EH (cell line): ENCODE measurements around the gene PALLD.

ENCODE experiments used
- DNase-seq: peaks from one replicate; pipeline ENCODE4 v3.0.0-alpha.2; 2015; ENCODE audit warnings: low read depth

Gene PALLD

GRCh38 chr4:168527560-168527959 is 30.7 kb downstream of the PALLD start:
- DNase-seq = no peak

GRCh38 chr4:168528131-168528949 is 31.5 kb downstream of the PALLD start:
- peak; percentile 86 for DNase-seq

GRCh38 chr4:168529257-168529656 is 32.4 kb downstream of the PALLD start:
- DNase-seq = no peak

GRCh38 chr4:168531305-168531704 is 34.5 kb downstream of the PALLD start:
- DNase-seq = no peak

- no peak for DNase-seq
Measured at GRCh38 chr4:168534535-168534934, 37.7 kb downstream of the PALLD start.

- DNase-seq = no peak
Measured at GRCh38 chr4:168535689-168536088, 38.8 kb downstream of the PALLD start.

GRCh38 chr4:168536448-168536847 is 39.6 kb downstream of the PALLD start:
- DNase-seq = no peak

GRCh38 chr4:168537086-168537485 is 40.2 kb downstream of the PALLD start:
- no peak for DNase-seq

GRCh38 chr4:168537571-168537970 is 40.7 kb downstream of the PALLD start:
- DNase-seq = no peak

GRCh38 chr4:168538632-168539031 is 41.8 kb downstream of the PALLD start:
- DNase-seq = no peak

GRCh38 chr4:168540086-168540485 is 43.2 kb downstream of the PALLD start:
- peak; percentile 95 for DNase-seq

- DNase-seq = no peak
Measured at GRCh38 chr4:168540503-168541265, 43.8 kb downstream of the PALLD start.

GRCh38 chr4:168541266-168541953 is 44.6 kb downstream of the PALLD start:
- peak; percentile 82 for DNase-seq

GRCh38 chr4:168549143-168549542 is 52.3 kb downstream of the PALLD start:
- no peak for DNase-seq

GRCh38 chr4:168550064-168550766 is 53.4 kb downstream of the PALLD start:
- peak; percentile 77 for DNase-seq

GRCh38 chr4:168551211-168551610 is 54.4 kb downstream of the PALLD start:
- peak; percentile 85 for DNase-seq

GRCh38 chr4:168551945-168552695 is 55.3 kb downstream of the PALLD start:
- peak; percentile 26 for DNase-seq

GRCh38 chr4:168553714-168554370 is 57.0 kb downstream of the PALLD start:
- no peak for DNase-seq

- no peak for DNase-seq
Measured at GRCh38 chr4:168555437-168555836, 58.6 kb downstream of the PALLD start.

GRCh38 chr4:168557658-168558057 is 60.8 kb downstream of the PALLD start:
- DNase-seq = no peak

GRCh38 chr4:168558599-168558998 is 61.7 kb downstream of the PALLD start:
- DNase-seq = peak; percentile 78
